GM19193 (cell line): ENCODE data around the gene SCARB1.

Experiments
- POLR2A ChIP-seq: IDR thresholded peaks from 4 replicates; pipeline ENCODE4 v1.6.1; 2011; ENCODE audit not compliant: insufficient read depth, insufficient read length; ENCODE audit errors: extremely low read depth

SCARB1 gene

GRCh38 chr12:124754491-124754890 is 109.2 kb downstream of the SCARB1 start:
- TF ChIP-seq POLR2A = no peak

GRCh38 chr12:124753993-124754392 is 109.7 kb downstream of the SCARB1 start:
- TF ChIP-seq POLR2A = no peak

DNA sequence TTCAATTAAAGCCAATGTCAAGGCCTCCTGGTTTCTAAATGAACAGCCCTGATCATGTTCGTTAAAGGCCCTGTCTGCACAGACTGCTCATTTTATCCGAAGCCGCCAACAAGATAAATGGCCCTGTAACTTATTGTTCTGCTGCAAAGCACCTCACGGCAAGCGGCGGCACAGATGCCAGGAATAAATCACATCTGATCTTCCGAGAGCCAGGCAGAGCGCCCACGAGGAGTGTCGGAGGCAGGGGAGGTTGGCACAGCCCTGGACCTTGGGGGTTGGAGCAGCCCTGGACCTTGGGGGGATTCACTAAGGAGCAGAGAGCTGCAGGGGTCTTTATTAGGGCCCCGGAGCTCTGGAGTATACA is 110.5 kb downstream of the SCARB1 start:
- no peak for TF ChIP-seq POLR2A

GRCh38 chr12:124752437-124753227 is 111.0 kb downstream of the SCARB1 start:
- no peak for TF ChIP-seq POLR2A

DNA sequence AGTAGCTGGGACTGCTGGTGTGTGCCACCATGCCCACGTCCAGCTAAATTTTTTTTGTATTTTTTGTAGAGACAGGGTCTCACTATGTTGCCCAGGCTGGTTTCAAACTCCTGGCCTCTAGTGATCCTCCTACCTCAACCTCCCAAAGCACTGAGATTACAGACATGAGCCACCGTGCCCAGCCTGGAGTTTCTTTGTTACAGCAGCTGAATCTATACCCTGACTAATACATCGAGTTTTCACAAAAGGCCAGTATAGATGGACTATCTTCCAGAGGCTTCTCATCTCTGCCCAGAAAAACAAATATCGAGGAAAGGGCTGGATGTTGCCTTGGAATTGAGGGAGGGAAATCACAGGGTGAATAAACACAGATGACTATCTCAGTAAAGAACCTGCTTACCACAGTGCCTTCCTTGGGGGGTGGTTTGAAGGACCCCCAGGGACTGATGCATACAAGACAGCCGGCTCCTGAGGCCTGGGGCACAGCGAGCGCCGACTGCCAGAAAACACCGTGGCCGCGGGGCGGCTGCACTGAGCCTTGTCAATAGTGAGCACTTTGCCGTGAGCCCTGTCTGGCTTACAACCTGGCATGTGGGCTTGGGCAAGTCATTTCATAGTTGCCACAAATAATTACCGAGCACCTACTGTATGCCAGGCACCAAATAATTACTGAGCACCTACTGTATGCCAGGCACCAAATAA is 111.9 kb downstream of the SCARB1 start:
- no peak for TF ChIP-seq POLR2A

- no peak for TF ChIP-seq POLR2A
Measured at GRCh38 chr12:124750787-124751471, 112.7 kb downstream of the SCARB1 start.

DNA sequence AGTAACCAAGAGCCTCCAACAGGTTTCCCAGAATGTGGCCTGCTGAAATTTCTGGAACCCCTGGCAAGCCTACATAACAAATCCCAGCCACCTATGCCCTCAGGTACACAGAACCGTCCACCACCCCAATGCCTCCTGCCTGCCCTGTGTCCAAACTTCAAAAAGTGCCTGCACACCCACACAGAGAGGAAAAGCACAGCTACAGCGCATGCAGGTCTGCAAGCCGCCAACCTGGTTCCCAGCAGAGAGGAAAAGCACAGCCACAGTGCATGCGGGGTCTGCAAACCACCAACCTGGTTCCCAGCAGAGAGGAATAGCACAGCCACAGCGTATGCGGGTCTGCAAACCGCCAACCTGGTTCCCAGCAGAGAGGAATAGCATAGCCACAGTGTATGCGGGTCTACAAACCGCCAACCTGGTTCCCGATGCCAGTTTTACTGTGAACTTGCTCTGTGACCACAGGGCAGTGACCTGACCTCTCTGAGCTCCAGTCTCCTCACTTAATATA is 113.5 kb downstream of the SCARB1 start:
- TF ChIP-seq POLR2A = no peak

DNA sequence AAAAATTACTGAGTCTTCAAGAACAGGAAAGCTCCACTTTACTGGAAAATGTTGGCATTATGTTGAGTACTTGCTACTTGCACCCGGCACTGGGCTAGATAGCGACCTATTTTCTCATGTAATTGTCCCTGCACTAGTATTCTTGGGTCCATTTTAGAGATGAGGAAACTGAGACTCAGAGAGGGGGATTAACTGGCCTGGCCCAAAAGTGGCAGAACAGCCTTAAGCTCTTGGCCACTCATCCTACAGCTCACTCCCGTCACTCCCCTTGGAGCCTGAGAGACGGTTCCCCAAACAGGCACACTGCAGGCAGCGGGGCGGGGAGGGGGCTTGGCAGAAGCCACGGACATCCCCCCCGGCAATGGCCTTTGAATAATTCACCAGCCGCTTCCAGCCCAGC is 113.9 kb downstream of the SCARB1 start:
- TF ChIP-seq POLR2A = no peak

- no peak for TF ChIP-seq POLR2A
Measured at GRCh38 chr12:124747426-124748161, 116.1 kb downstream of the SCARB1 start.

- TF ChIP-seq POLR2A = no peak
Measured at GRCh38 chr12:124746649-124747425, 116.8 kb downstream of the SCARB1 start.

DNA sequence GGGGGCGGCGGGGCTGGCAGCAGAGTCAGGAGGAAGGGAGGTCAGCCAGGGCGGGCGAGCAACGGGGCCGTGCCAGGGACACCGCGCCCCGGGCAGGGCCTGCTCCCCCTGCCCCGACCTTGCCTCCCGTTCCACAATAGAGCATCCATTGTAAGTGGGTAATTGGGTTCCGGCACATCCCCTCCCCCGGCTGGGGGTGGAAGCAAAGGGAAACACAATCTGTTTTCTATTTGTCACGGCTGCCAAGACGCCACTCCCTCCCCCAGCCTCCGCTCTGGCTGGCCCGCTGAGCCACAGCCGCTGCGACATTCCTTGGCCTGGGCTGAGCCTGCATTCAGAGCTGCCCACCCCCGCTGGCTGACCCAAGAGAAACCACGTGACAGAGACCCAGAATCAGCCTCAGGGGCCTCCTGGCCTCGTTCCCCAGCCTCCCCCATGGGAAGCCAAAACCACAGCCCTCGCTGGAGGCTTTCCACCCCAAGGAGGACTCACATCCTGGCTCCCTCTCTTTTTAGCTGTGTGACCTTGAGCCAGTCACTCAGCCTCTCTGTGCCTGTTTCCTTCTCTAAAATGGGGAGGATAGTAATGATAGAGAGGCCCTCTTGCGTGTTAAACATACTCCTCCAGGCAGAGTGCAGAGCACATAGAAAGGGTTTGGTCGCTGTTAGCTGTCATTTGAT is 117.6 kb downstream of the SCARB1 start:
- TF ChIP-seq POLR2A = no peak

DNA sequence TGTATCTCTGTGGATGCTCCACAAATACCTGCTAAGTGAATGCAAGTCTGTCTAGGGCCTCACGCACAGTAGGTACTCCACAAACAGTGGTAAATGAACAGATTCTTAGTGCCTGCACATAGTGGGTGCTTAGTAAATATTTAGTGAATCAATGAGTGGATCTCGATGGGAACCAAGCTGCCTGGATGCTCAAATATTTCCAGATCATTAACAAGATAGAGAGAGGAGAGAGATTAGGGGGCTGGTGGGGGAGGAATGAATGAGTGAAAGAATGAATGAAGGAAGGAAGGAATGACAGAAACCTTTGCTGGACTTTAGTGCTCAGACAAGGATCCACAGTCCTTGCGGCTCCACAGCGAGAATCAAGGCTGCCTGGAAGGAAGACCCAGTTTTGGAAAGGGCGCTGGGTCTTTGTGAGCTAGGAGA is 118.2 kb downstream of the SCARB1 start:
- no peak for TF ChIP-seq POLR2A

- peak; percentile 58 for TF ChIP-seq POLR2A
Measured at GRCh38 chr12:124744659-124745464, 118.8 kb downstream of the SCARB1 start.
